Measurements from ENCODE around the gene CASTOR1. TPM values are rescaled to one million over a fixed set of nuclear protein-coding genes. Genes with fewer than 3 reads are reported as not detected.

CASTOR1 gene
- total RNA-seq, 1 experiment from 2014 or later = 16.0 TPM

DNA sequence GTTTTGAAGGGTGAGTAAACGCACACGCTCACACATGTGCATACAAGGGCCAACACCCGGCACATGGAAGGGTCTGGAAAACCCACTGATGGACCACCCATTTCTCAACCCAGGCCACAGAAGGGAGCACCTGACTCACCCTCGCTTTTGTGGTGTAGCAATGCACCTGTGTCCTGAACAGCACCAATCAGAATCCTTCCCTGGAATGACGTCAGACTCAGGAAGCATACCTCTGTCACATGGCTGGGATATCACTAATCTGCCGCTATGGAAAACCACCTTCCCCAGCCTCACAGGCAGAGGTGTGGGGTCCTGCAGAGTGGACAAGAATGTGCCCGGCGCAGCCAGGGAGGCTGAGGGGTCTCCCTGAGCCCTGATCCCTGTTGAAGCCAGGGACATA lies 13.7 kb downstream of the CASTOR1 start:
- Mint-ChIP-seq H3K36me3 (no peaks in the 10 kb centered on the region), H3K4me1 (peaks cover 8% of the 10 kb centered on the region), H3K27ac (0 out of 2 replicates have a peak overlapping the region, but pooled peaks have one; percentile 2), H3K27me3 (ENCODE audit: low read depth) (no peaks in the 10 kb centered on the region; the same call in 1 of the 2 replicates), H3K4me3 (no peak overlapping the region), H3K9me3 (no peaks in the 10 kb centered on the region)
- TF ChIP-seq USF2 (CRISPR knock-in tag; IDR thresholded peaks at IDR 0.05) (peak; percentile 46; the same call in 1 of the 2 replicates), TP53 (CRISPR knock-in tag; IDR thresholded peaks at IDR 0.05) (no peak), STAT6 (CRISPR knock-in tag; conservative IDR thresholded peaks at IDR 0.05; ENCODE audit: low read depth) (no peak), TEAD1 (CRISPR knock-in tag; IDR thresholded peaks at IDR 0.05) (no peak), CDX4 (CRISPR knock-in tag; IDR thresholded peaks at IDR 0.05; ENCODE audit: borderline replicate concordance) (no peak), NFYB (CRISPR knock-in tag; conservative IDR thresholded peaks at IDR 0.05; ENCODE audit: low read depth) (no peak), CBFB (CRISPR knock-in tag; IDR thresholded peaks at IDR 0.05; ENCODE audit: low read depth) (no peak), JUN (CRISPR knock-in tag; IDR thresholded peaks at IDR 0.05) (no peak), ZBTB43 (CRISPR knock-in tag; IDR thresholded peaks at IDR 0.05) (no peak), AR (CRISPR knock-in tag; IDR thresholded peaks at IDR 0.05) (no peak), FOXK1 (CRISPR knock-in tag; IDR thresholded peaks at IDR 0.05) (no peak), ATF1 (CRISPR knock-in tag; IDR thresholded peaks at IDR 0.05) (no peak), ZNF219 (CRISPR knock-in tag; IDR thresholded peaks at IDR 0.05; ENCODE audit: borderline replicate concordance) (no peak)
- TF ChIP-seq, protein P1, sequence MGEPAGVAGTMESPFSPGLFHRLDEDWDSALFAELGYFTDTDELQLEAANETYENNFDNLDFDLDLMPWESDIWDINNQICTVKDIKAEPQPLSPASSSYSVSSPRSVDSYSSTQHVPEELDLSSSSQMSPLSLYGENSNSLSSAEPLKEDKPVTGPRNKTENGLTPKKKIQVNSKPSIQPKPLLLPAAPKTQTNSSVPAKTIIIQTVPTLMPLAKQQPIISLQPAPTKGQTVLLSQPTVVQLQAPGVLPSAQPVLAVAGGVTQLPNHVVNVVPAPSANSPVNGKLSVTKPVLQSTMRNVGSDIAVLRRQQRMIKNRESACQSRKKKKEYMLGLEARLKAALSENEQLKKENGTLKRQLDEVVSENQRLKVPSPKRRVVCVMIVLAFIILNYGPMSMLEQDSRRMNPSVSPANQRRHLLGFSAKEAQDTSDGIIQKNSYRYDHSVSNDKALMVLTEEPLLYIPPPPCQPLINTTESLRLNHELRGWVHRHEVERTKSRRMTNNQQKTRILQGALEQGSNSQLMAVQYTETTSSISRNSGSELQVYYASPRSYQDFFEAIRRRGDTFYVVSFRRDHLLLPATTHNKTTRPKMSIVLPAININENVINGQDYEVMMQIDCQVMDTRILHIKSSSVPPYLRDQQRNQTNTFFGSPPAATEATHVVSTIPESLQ (CRISPR knock-in tag; IDR thresholded peaks at IDR 0.05) = no peak
- TF ChIP-seq, protein P2, sequence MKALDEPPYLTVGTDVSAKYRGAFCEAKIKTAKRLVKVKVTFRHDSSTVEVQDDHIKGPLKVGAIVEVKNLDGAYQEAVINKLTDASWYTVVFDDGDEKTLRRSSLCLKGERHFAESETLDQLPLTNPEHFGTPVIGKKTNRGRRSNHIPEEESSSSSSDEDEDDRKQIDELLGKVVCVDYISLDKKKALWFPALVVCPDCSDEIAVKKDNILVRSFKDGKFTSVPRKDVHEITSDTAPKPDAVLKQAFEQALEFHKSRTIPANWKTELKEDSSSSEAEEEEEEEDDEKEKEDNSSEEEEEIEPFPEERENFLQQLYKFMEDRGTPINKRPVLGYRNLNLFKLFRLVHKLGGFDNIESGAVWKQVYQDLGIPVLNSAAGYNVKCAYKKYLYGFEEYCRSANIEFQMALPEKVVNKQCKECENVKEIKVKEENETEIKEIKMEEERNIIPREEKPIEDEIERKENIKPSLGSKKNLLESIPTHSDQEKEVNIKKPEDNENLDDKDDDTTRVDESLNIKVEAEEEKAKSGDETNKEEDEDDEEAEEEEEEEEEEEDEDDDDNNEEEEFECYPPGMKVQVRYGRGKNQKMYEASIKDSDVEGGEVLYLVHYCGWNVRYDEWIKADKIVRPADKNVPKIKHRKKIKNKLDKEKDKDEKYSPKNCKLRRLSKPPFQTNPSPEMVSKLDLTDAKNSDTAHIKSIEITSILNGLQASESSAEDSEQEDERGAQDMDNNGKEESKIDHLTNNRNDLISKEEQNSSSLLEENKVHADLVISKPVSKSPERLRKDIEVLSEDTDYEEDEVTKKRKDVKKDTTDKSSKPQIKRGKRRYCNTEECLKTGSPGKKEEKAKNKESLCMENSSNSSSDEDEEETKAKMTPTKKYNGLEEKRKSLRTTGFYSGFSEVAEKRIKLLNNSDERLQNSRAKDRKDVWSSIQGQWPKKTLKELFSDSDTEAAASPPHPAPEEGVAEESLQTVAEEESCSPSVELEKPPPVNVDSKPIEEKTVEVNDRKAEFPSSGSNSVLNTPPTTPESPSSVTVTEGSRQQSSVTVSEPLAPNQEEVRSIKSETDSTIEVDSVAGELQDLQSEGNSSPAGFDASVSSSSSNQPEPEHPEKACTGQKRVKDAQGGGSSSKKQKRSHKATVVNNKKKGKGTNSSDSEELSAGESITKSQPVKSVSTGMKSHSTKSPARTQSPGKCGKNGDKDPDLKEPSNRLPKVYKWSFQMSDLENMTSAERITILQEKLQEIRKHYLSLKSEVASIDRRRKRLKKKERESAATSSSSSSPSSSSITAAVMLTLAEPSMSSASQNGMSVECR (CRISPR knock-in tag; IDR thresholded peaks at IDR 0.05; ENCODE audit: borderline replicate concordance) = no peak
- TF ChIP-seq, protein P3, sequence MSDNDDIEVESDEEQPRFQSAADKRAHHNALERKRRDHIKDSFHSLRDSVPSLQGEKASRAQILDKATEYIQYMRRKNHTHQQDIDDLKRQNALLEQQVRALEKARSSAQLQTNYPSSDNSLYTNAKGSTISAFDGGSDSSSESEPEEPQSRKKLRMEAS (CRISPR knock-in tag; IDR thresholded peaks at IDR 0.05) = 0 out of 2 replicates have a peak, but pooled peaks have one; percentile 16
- ChIA-PET CTCF (interaction anchor here (1.2 to 2.2 kb wide), 2 partner anchors 12 to 13 kb away, joined by 4 to 11 read pairs; no protein-coding TSS in a partner anchor), POLR2A (no interaction called here)
- DNase-seq (ENCODE audit: low spot score) = no peak
- peak; percentile 59 for ATAC-seq
